HG02973 (cell line): ENCODE results near the gene ADCY1.

ENCODE experiments used
- ATAC-seq: cut with Tn5 transposase; IDR thresholded peaks from one replicate; pipeline ENCODE4 v1.9.1; 2021; ENCODE audit warnings: moderate library complexity; ENCODE audit not compliant: unreplicated experiment

Gene ADCY1

DNA sequence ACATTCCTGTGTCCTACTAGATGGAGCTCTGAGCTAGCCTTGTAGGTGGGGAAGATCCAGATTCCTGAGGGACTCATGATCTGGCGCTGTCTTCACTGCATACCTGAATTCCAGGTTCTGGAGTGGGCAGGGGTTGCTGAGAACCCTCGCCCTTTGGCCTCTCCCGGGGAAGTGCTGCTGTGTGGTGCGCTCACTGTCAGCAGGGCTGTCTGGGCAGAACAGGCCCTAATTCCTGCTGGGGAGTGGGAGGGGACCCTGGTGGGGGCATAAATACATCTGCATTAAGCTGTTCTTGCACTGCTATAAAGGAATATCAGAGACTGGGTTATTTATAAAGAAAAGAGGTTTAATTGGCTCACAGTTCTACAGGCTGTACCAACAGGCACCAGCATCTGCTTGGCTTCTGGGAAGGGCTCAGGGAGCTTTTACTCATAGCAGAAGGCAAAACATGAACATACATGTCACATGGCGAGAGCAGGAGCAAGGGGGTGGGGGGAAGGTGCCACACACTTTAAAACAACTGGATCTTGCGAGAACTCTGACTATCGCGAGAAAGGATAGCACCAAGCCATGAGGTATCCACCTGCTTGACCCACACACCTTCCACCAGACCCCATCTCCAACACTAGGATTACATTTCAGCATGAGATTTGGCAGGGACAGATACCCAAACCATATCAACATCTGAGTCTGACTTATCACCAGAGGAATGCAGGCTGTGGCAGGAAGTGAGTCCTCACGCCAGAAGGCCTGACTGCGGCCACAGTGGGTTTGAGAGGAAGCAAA is 115.0 kb downstream of the ADCY1 start:
- no peak for ATAC-seq

DNA sequence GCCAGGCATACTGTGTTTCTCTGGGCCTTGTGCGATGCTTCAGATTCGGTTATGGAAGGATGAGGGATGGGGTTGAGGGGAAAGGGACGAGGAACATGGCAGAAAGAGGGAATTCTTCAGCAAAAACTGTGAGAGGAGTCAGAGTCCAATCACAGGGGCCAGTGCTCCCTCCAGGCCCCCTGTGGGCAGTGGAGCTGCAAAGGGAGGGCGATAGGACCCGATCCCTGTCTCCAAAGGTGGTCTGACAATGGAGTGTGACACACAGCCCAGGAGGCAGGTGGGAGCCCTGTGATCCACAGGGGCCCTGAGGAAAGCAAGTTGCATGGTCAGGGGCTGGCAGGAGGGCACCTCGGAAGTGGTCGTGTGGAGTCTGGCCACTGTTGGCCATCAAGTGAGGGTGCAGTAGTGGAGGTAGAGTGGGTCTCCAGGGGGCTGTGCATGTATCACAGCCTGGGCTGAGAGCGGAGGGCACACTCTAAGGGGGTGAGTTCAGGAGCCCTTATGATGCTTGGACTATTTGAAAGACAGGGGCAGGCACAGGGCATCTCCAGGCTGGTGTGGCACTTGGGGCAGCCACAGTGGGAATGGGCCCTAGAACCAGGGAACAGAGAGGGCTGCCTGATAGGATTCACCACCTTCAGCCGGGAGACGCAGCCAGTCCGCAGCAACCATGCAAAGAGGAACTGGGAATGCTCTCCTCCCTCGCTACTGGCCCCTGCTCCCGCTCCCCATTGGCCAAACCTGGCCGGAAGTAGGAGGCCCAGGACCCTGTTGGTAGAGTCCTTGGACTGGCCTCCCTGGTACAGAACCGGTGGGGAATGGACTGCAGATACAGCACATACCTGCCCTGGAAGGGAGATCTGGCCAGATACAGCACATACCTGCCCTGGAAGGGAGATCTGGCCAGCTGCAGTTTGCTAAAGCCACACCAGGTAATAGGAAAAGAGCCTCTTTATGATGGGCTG is 115.9 kb downstream of the ADCY1 start:
- no peak for ATAC-seq

DNA sequence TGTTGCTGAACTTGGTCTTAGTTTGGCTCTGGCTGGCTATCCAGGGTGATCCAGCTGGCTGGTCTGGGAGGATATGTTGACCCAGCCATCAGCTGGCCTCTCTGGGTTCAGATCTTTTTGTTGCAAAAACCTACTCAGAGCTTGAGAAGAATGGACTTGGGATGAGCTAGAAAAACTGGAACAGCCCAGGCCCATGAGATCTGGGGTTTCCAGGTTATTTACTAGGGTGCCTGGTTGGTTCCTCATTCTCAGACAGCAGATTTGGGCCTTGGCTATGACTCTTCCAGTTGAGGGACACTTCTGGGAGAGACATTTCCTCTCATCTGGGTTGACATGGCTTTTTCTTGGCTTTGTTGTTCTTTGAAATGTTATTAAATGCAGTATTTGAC is 116.6 kb downstream of the ADCY1 start:
- no peak for ATAC-seq

DNA sequence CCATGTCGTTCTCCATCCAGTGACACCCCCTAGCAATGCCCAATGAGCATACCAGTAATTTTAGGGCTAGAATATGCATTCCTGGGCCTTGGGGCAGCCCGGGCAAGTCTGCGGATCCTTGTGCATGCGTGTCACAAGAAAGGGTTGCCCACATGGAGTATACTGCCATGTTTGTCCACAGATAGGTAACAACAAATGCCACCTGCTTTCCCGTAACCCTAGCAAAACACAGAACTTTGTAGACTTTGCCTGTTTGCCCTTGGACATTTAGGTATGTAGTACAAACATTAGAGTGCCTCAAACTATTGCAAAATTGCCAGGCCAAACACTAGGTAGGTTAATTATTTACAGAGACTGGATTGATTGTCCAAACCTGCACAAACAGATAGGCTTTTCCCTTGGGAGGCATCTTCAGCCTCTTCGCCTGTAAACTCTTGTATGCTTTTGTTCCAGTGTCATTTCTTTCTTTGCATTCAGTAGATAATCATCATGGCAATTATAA is 117.0 kb downstream of the ADCY1 start:
- ATAC-seq = no peak

DNA sequence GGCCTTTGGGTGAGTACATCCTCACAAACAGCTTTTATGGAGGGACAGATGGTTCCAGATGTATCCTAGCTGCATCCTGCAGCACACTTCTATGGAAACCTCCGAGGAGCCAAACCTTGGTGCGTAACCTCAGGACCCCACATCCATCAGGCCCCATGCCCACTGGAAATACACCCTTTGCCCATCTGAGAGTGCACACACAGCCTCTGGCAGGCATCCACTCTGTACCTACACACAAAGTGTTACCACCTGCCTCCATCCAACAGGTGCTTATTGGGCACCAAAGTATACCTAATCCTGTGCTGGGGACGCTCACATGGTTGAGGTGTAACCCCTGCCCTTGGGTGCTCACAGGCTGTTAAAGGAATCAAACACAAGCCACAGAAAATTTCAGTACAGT is 117.9 kb downstream of the ADCY1 start:
- ATAC-seq = no peak

DNA sequence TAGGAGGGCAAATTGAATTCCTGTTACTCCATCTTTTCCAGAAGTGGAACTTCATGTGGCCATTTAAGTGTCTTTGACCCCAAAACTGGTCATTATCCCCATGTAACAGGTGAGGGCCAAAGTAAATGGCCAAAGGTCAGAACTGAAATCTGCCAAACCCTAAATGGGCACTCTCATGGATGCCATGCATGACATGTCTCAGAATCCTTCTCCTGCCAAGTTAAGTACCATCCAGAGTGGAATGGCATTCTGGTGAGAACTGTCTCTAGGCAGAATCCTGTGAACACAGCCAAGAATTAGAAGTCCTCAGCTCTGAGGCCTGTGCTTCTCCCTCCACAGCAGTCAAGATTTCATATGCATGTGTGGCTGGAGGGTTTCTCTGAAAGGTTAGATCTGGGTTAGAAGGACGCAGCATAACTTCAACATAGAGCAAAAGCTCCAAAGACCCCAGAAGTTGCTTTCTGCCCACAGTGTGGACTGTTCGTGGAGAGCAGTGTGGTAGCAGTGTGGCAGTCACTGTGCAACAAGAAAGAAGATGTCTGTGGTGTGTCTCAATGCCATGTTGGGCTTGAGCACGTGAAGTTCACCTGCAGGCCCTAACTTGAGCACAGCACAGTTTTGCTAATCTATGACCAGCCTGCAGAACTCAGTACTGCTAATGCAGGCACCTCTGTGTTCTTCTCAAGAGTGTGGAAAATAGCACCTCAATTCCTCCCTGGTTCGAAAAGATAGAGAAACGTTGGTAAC is 121.3 kb downstream of the ADCY1 start:
- ATAC-seq = no peak

DNA sequence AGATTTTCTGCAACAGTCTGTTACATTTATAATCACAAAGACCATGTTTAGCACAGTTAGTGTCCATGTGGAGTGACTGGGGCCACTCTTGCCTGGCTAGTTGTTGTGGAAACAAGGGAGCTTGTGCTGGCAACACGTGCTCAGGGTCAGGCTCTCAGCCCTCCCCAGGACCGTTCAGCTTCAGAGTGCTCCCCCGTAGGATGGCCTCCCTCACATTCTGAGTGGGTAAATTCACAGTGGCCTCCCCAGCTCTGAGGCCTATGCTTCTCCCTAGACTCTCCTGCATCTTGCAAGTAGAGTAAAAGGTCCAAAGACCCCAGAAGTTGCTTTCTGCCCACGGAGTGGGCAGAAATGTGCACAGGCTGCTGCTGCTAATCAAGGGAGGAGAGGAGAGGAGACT is 122.3 kb downstream of the ADCY1 start:
- ATAC-seq = no peak

DNA sequence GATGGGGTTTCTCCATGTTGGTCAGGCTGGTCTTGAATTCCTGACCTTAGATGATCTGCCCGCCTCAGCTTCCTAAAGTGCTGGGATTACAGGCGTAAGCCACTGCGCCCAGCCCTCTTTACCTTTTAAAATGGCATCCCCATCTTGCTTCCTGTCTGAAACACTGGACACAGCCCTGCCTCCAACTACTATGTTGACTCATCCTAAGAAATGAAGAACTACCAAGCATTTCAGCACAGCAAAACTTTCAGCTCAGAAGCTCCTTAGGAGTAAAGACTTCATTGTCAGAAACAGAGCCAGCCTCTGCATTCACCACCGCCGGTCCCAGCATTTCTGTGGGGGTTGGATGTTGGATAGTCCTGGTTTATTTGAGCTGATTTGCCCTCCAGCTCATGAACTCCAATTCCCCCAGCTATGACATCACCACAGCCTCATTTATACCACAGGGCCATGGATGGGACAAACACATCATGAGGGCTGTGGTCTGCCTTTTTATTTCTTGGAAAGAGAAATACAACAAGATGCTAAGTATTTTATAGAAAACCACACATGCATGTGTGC is 123.5 kb downstream of the ADCY1 start:
- ATAC-seq = no peak

DNA sequence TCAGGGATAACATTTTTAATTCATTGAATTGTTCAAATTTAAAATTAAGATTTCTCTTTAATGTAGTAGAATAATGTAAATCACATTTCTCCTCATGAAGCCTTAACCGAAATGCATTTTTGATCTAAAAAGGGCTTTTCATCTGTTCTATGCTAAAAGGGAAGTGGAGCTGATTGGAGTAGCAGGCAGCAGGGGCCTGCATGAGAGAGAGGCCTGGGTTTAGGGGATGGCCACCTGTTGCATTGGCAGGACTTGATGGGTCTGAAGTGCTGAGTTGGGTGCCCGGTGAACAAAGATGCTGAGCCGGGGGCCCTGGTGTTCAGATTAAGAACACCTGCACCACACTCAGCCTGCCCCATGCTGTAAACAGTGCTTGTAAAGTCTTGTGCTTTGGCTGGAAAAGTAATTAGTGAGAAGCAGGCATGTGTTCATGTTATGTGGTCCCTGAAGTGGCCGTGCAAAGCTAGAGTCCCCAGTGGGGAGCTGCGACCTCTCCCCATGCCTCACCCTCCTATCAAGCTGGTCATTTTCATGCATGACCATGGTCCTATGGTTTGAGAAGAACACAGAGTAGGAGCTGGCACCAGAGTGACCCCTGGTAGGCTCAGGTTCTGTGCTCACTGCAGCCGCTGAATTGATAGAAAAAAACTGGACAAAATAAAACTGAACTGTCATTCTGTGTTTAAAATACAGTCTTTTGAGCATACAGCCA is 124.3 kb downstream of the ADCY1 start:
- no peak for ATAC-seq

DNA sequence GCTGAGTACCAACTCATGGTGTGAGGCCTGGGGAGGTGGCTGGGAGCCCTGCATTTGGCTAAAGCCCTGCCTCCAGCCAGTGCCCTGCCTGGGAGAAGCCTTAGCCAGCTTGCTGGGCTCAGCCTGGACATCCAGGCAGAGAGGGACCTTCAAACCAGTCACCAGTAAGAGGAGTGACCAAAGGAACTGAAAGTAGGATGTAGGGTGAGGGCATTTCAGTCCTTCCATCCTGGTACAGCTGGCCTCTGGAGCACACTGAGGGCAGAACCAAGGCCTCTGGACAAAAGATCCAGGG is 124.8 kb downstream of the ADCY1 start:
- ATAC-seq = no peak

DNA sequence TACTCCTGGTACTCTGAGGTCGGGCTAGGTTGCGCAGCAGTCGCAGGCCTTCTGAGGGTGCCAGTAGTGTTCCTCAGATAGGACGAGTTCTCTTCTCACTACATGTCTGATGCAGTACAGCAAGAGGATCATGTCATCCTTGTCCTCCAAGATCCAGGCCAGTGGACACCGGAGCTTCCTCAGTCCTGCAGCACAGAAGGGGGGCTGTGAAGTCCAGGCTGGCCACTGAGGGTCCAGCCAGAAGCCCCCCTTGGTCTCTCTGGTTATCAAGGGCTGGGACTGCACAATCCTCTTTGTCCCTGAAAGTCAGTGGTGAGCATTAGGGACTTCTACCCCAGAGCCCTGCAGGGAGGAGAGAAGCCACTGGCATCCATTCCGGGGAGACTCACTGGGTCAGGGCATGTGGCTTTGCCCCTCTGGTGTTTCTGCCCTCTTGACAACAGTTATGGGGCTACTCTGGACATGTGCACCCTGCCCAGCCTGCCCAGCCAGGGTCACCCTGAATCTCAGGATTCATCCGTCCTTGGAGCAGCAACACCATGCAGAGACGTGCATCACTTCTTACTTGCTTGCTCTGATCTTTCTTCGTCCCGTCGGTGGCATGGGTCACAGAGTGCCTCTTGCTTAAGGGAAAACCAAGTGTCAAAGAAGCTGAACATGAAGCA is 125.7 kb downstream of the ADCY1 start:
- no peak for ATAC-seq

DNA sequence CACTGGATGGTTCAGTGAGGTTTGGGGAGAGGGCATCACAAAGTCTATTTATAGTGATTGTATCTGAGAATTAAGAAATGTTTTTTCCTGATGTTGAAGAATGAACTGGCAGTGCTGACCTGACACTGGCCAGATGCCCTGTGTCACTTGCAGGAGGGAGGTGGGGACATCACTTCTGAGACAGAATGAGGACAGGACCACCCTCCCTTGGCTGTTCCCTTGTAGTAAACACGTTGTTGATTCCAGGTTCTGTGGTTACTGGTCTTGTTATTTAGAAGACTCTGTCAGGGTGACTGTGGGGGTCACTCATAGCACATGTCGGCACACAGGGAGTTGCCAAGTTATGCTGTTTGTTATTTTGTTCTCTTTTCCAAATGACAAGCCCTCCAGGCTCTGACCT is 126.4 kb downstream of the ADCY1 start:
- ATAC-seq = no peak

DNA sequence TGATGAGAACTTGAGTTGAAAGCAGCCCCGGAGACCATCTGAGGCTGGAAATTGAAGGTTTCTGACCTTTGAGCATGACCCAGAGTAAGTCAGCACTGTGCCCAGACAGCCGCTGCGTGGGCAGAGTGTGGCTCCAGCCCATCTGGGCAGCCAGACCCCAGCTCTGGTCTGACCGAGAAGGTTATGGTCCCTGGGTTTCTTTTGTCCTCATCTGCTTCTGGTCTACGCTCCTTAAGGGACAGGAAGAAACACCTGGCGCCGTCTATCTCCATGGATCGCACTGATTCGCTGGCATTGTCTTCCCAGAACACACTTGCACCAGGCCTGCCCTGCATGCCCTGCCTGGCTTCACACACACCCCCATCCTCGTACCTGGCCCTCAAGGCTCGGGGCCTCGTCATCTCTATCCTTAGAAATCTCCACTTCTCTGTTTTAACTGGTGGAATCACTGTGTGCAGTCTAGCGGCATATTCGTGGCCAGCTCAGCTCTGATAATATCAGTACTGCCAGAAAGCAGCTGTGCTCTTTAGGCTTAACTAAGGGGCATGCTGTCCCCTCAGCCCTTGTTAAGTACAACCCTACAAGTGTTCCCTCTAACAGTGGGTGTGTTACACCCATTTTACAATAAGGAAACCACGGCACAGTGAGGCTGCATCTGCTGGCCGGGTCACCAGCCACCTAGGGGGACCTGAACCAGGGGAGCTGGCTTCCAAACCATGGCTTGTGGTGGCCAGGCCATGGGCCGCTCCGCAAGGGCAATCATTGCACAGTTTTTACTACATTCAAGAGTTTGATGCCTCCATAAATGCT is 127.7 kb downstream of the ADCY1 start:
- no peak for ATAC-seq

DNA sequence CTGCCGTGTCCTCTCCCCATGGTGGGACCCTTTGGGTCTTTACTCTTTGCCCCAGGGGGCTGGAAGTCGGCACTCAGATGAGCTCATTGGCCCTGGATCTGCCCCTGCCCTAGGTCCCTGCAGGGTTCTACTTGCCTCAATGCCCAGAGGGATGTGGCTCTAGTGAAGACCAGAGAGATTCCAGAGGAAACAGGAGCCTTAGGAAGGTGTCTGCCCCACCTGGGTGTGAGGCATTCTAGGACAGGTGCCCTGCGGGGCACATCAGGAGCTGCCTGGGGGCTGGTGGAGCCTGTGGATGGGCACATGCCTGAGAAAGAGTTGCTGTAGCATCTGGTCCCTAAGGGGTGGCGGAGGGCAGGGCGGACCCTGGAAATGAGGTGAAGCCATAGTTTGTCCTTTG is 128.6 kb downstream of the ADCY1 start:
- ATAC-seq = no peak

DNA sequence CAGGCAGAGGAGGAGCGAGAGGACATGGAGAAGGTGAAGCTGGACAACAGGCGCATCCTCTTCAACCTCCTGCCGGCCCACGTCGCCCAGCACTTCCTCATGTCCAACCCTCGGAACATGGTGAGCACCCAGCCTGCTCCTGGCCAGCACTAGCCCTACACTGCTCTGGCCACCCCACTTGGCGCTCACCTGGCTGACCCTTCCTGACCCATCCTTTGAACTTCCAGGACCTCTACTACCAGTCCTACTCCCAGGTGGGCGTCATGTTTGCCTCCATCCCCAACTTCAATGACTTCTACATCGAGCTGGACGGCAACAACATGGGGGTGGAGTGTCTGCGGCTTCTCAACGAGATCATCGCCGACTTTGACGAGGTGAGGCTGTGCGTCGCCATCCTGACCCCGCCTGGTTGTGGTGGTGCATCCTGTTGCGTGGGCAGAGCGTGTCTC is 129.2 kb downstream of the ADCY1 start:
- no peak for ATAC-seq

DNA sequence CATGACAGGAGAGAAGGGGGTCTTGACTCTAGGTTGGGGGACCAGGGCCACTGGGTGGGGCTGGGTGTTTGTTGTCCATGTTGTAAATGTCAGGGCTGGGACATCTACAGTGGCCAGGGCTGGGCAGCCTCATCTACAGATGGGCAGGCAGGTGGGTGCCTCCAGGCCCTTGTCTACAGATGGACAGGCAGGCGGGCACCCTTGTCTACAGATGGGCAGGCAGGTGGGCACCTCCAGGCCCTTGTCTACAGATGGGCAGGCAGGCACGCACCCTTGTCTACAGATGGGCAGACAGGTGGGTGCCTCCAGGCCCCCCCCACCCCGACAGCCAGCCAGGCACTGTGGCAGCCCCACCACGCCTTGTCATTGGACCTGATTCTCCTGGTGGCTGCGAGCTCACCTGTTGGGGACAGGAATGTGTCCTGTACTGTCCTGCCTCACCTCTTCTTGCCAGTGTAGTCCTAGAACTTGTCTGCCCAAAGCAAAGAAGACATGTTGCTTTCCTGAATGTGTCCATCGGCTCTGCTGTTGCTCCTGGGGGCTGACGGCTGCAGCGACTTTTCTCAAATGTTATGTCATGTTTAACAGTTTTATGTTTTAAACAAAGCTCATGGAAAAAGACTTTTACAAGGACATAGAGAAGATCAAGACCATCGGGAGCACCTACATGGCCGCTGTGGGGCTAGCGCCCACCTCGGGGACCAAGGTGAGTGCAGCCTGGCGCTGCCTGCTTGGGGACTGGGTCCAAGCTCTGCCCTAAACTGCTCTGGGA is 129.9 kb downstream of the ADCY1 start:
- no peak for ATAC-seq

DNA sequence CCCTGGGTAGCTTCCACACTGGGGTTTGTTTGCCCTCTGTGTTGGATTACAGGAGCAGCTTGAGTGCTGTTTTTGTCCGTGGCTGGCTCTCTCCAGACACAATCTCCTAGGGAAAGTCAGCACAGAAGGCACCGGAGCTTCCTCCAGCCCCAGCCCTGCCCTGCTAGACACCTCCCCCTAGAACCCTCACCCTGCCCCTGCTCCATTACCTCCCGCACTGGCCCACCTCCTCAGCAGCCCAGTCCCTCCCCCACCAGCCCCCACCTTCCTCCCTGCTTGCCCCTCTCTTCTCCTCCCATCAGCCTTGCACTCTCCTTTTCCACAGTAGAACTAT is 130.5 kb downstream of the ADCY1 start:
- no peak for ATAC-seq
